ENCODE data around the gene YWHAE.
"Not testable (repeated sequence)": the region's sequence is repeated elsewhere in the genome, so short reads cannot be mapped to it uniquely, and the experiment has no call there.

Gene YWHAE

GRCh38 chr17:1391577-1391976 lies 8.4 kb downstream of the YWHAE start:
- no peaks in the 10 kb centered on the region for H3K27me3 ChIP-seq (ENCODE audit: insufficient read depth, low read depth)
- H3K4me1 ChIP-seq (ENCODE audit: low read depth, poor library complexity, severe bottlenecking): peaks cover 82% of the 10 kb centered on the region
- H3K27ac ChIP-seq: peak overlapping the region; percentile 34; the same call in 1 of the 2 replicates
- H3K4me2 ChIP-seq: peak overlapping the region; percentile 59; the same call in 1 of the 2 replicates
- no peak overlapping the region for H2AFZ ChIP-seq (ENCODE audit: low read depth)
- H4K20me1 ChIP-seq (ENCODE audit: insufficient read depth): peaks cover 87% of the 10 kb centered on the region
- no peak overlapping the region for H3K9ac ChIP-seq
- H3K4me3 ChIP-seq (IDR thresholded peaks at IDR 0.05; ENCODE audit: insufficient read depth, low read depth, low read length): no peak overlapping the region
- no peak for TF ChIP-seq CTCF (conservative IDR thresholded peaks at IDR 0.05; ENCODE audit: low read depth, low read length)
- H3K36me3 ChIP-seq (ENCODE audit: insufficient read depth): no peaks in the 10 kb centered on the region
- H3K79me2 ChIP-seq (ENCODE audit: insufficient read depth, low read depth): peaks cover 100% of the 10 kb centered on the region

GRCh38 chr17:1390432-1391367 lies 9.3 kb downstream of the YWHAE start:
- Histone ChIP-seq H3K9ac (no peak overlapping the region), H3K79me2 (ENCODE audit: insufficient read depth, low read depth) (peaks cover 100% of the 10 kb centered on the region), H3K4me3 (IDR thresholded peaks at IDR 0.05; ENCODE audit: insufficient read depth, low read depth, low read length) (no peak overlapping the region), H4K20me1 (ENCODE audit: insufficient read depth) (peaks cover 93% of the 10 kb centered on the region), H2AFZ (ENCODE audit: low read depth) (no peak overlapping the region), H3K4me1 (ENCODE audit: low read depth, poor library complexity, severe bottlenecking) (peaks cover 90% of the 10 kb centered on the region), H3K27ac (peak overlapping the region; percentile 34; the same call in 1 of the 2 replicates), H3K4me2 (peak overlapping the region; percentile 59; the same call in 1 of the 2 replicates), H3K27me3 (ENCODE audit: insufficient read depth, low read depth) (no peaks in the 10 kb centered on the region), H3K36me3 (ENCODE audit: insufficient read depth) (no peaks in the 10 kb centered on the region)
- TF ChIP-seq CTCF (conservative IDR thresholded peaks at IDR 0.05; ENCODE audit: low read depth, low read length): no peak

- not testable (repeated sequence) for H3K4me3 ChIP-seq (IDR thresholded peaks at IDR 0.05; ENCODE audit: insufficient read depth, low read depth, low read length); H3K36me3 ChIP-seq (ENCODE audit: insufficient read depth); H3K27ac ChIP-seq; H3K27me3 ChIP-seq (ENCODE audit: insufficient read depth, low read depth); H3K9ac ChIP-seq; H3K4me2 ChIP-seq; H2AFZ ChIP-seq (ENCODE audit: low read depth)
- H3K4me1 ChIP-seq (ENCODE audit: low read depth, poor library complexity, severe bottlenecking): peaks cover 83% of the 10 kb centered on the region
- peaks cover 93% of the 10 kb centered on the region for H4K20me1 ChIP-seq (ENCODE audit: insufficient read depth)
- H3K79me2 ChIP-seq (ENCODE audit: insufficient read depth, low read depth): peaks cover 100% of the 10 kb centered on the region
Observed at GRCh38 chr17:1387490-1388227, 12.4 kb downstream of the YWHAE start.

GRCh38 chr17:1386675-1387190 lies 13.3 kb downstream of the YWHAE start:
- H3K79me2 ChIP-seq (ENCODE audit: insufficient read depth, low read depth): peaks cover 100% of the 10 kb centered on the region
- H3K9ac ChIP-seq; H3K4me3 ChIP-seq (IDR thresholded peaks at IDR 0.05; ENCODE audit: insufficient read depth, low read depth, low read length); H3K27me3 ChIP-seq (ENCODE audit: insufficient read depth, low read depth); H2AFZ ChIP-seq (ENCODE audit: low read depth); H3K27ac ChIP-seq; H3K36me3 ChIP-seq (ENCODE audit: insufficient read depth); H3K4me2 ChIP-seq: not testable (repeated sequence)
- peaks cover 80% of the 10 kb centered on the region for H3K4me1 ChIP-seq (ENCODE audit: low read depth, poor library complexity, severe bottlenecking)
- H4K20me1 ChIP-seq (ENCODE audit: insufficient read depth): peaks cover 90% of the 10 kb centered on the region

GRCh38 chr17:1386265-1386664 lies 13.8 kb downstream of the YWHAE start:
- no peak overlapping the region for H3K4me2 ChIP-seq
- peaks cover 90% of the 10 kb centered on the region for H4K20me1 ChIP-seq (ENCODE audit: insufficient read depth)
- H3K79me2 ChIP-seq (ENCODE audit: insufficient read depth, low read depth): peaks cover 100% of the 10 kb centered on the region
- no peaks in the 10 kb centered on the region for H3K36me3 ChIP-seq (ENCODE audit: insufficient read depth)
- H3K27ac ChIP-seq: no peak overlapping the region
- H2AFZ ChIP-seq (ENCODE audit: low read depth): no peak overlapping the region
- peaks cover 80% of the 10 kb centered on the region for H3K4me1 ChIP-seq (ENCODE audit: low read depth, poor library complexity, severe bottlenecking)
- no peak overlapping the region for H3K9ac ChIP-seq
- no peak for TF ChIP-seq CTCF (conservative IDR thresholded peaks at IDR 0.05; ENCODE audit: low read depth, low read length)
- H3K27me3 ChIP-seq (ENCODE audit: insufficient read depth, low read depth): no peaks in the 10 kb centered on the region
- H3K4me3 ChIP-seq (IDR thresholded peaks at IDR 0.05; ENCODE audit: insufficient read depth, low read depth, low read length): no peak overlapping the region

Data from KMS-11 (cell line).